Calu3 (cell line): ENCODE results near the gene TYRP1. TPM values are rescaled to one million over a fixed set of nuclear protein-coding genes. Genes with fewer than 3 reads are reported as not detected.

Experiments used
- BruUV-seq: library from RNA; stranded (reverse); fragments of 400-500 nt; replicated peaks from 2 replicates; lab custom pipeline; 2021; lab: Mats Ljungman, UMichigan
- CTCF ChIA-PET: fragments of 300-600 bp; sonication (Branson Sonifier 250); formaldehyde crosslinking; loops from one replicate; lab custom pipeline; 2022; ENCODE audit warnings: antibody characterized with exemption; lab: Charles Lee
- DNase-seq: peaks from one replicate; pipeline ENCODE4 v3.0.0; 2022
- H3K27ac Mint-ChIP-seq: one replicate; pipeline ENCODE4 v1.8.0; 2022; ENCODE audit warnings: mixed read lengths; ENCODE audit not compliant: unreplicated experiment
- H3K27me3 Mint-ChIP-seq: one replicate; pipeline ENCODE4 v1.8.0; 2022; ENCODE audit warnings: mixed read lengths; ENCODE audit not compliant: unreplicated experiment
- H3K36me3 Mint-ChIP-seq: one replicate; pipeline ENCODE4 v1.8.0; 2022; ENCODE audit warnings: mild to moderate bottlenecking, moderate library complexity, mixed read lengths; ENCODE audit not compliant: insufficient read depth, unreplicated experiment
- H3K4me1 Mint-ChIP-seq: one replicate; pipeline ENCODE4 v1.8.0; 2022; ENCODE audit warnings: mild to moderate bottlenecking, low read depth, mixed read lengths; ENCODE audit not compliant: unreplicated experiment
- H3K4me3 Mint-ChIP-seq: one replicate; pipeline ENCODE4 v1.8.0; 2022; ENCODE audit warnings: mild to moderate bottlenecking, low read depth, moderate library complexity, mixed read lengths; ENCODE audit not compliant: unreplicated experiment
- H3K9me3 Mint-ChIP-seq: one replicate; pipeline ENCODE4 v1.8.0; 2022; ENCODE audit warnings: low read depth, mixed read lengths; ENCODE audit not compliant: unreplicated experiment
- CTCF ChIP-seq: fragments of 200-600 bp; IDR thresholded peaks from one replicate; pipeline ENCODE4 v1.8.0; 2022; ENCODE audit warnings: antibody characterized with exemption; ENCODE audit not compliant: unreplicated experiment
- intact Hi-C: fragments of 100-400 bp; cut with micrococcal nuclease; formaldehyde crosslinking; loops from one replicate; pipeline ENCODE4 v1.10.0; 2022; ENCODE audit not compliant: unreplicated experiment
- total RNA-seq: library from RNA; stranded (reverse); gene quantifications from 2 replicates; pipeline ENCODE4 v1.2.3, GENCODE V29; 2022

Gene TYRP1
- total RNA-seq, 1 experiment from 2014 or later = not detected

- CTCF ChIA-PET = interaction anchor here (0.7 to 2.9 kb wide), 4 partner anchors 11 to 395 kb away, joined by 3 to 19 read pairs (median 6); no protein-coding TSS in a partner anchor
- intact Hi-C loops = loop anchor here (5.0 to 10.0 kb wide), 4 partner anchors 268 to 695 kb away; no protein-coding TSS in a partner anchor
- no peak overlapping the region for H3K4me3 Mint-ChIP-seq
- peaks cover 34% of the 10 kb centered on the region for H3K4me1 Mint-ChIP-seq
- TF ChIP-seq CTCF = no peak
- H3K36me3 Mint-ChIP-seq = peaks cover 5% of the 10 kb centered on the region
- H3K27me3 Mint-ChIP-seq = no peaks in the 10 kb centered on the region
- no peaks in the 10 kb centered on the region for H3K9me3 Mint-ChIP-seq
- no peak overlapping the region for H3K27ac Mint-ChIP-seq
- DNase-seq = no peak
- no TSS peak for BruUV-seq
These were observed 26.2 kb downstream of the TYRP1 start for GRCh38 chr9:12719431-12719830.

GRCh38 chr9:12720551-12720950, 27.4 kb downstream of the TYRP1 start:
- Mint-ChIP-seq H3K9me3 (no peaks in the 10 kb centered on the region), H3K36me3 (peaks cover 5% of the 10 kb centered on the region), H3K4me3 (no peak overlapping the region), H3K27me3 (no peaks in the 10 kb centered on the region), H3K4me1 (peaks cover 30% of the 10 kb centered on the region), H3K27ac (no peak overlapping the region)
- no TSS peak for BruUV-seq
- intact Hi-C loops = no loop called here
- TF ChIP-seq CTCF = no peak
- CTCF ChIA-PET = interaction anchor here (2.9 kb wide), 1 partner anchor 164 kb away, joined by 19 read pairs; no protein-coding TSS in a partner anchor
- no peak for DNase-seq

GRCh38 chr9:12722131-12722530, 28.9 kb downstream of the TYRP1 start:
- H3K9me3 Mint-ChIP-seq = no peaks in the 10 kb centered on the region
- peak overlapping the region; percentile 21 for H3K27ac Mint-ChIP-seq
- H3K36me3 Mint-ChIP-seq = peaks cover 5% of the 10 kb centered on the region
- CTCF ChIA-PET = no interaction called here
- intact Hi-C loops = no loop called here
- no peak for DNase-seq
- H3K4me1 Mint-ChIP-seq = peaks cover 25% of the 10 kb centered on the region
- TF ChIP-seq CTCF = no peak
- no peak overlapping the region for H3K4me3 Mint-ChIP-seq
- H3K27me3 Mint-ChIP-seq = no peaks in the 10 kb centered on the region
- BruUV-seq = no TSS peak

GRCh38 chr9:12723409-12724028, 30.3 kb downstream of the TYRP1 start:
- CTCF ChIA-PET = interaction anchor here (1.2 kb wide), 1 partner anchor 161 kb away, joined by 4 read pairs; no protein-coding TSS in a partner anchor
- intact Hi-C loops = loop anchor here (1.0 to 2.0 kb wide), 3 partner anchors 53 to 162 kb away; no protein-coding TSS in a partner anchor
- Mint-ChIP-seq H3K4me1 (peaks cover 25% of the 10 kb centered on the region), H3K27me3 (no peaks in the 10 kb centered on the region), H3K9me3 (no peaks in the 10 kb centered on the region), H3K36me3 (peaks cover 5% of the 10 kb centered on the region), H3K27ac (peak overlapping the region; percentile 40), H3K4me3 (peak overlapping the region; percentile 2)
- TF ChIP-seq CTCF = no peak
- BruUV-seq = no TSS peak
- DNase-seq = no peak
